ENCODE measurements around the gene TAOK1.

DNA sequence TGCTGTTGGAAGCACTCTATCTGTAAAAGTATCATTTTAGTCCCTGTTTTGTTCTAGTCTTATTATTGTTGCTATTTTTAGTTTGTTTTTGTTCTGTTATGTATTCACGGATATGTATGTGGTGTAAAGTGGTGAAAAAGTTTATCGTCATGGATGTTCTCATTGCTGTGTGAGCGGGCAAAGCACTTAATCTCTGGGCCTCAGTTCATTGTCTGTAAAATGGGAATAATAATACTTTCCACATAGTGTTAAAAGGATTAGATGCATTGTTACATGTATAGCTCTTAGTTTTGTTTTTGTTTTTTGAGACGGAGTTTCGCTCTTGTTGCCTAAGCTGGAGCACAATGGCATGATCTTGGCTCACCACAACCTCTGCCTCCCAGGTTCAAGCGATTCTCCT is 19.8 kb downstream of the TAOK1 start:
- TF ChIP-seq USF1 (CRISPR knock-in tag; IDR thresholded peaks at IDR 0.05) (no peak), ZNF449 (CRISPR knock-in tag; IDR thresholded peaks at IDR 0.05) (no peak), FOXM1 (IDR thresholded peaks at IDR 0.05; ENCODE audit: low read depth) (no peak), FOXM1 (CRISPR knock-in tag; IDR thresholded peaks at IDR 0.05; ENCODE audit: low read depth) (no peak), POLR2A (conservative IDR thresholded peaks at IDR 0.05) (no peak), TBP (optimal IDR thresholded peaks at IDR 0.05; ENCODE audit: low read depth, low read length) (no peak), ZNF274 (IDR thresholded peaks at IDR 0.05; ENCODE audit: borderline replicate concordance, low read depth, low read length) (no peak), CREM (IDR thresholded peaks at IDR 0.05; ENCODE audit: low read depth) (no peak), ADNP (tag; IDR thresholded peaks at IDR 0.05) (no peak), KAT2B (IDR thresholded peaks at IDR 0.05; ENCODE audit: low read depth, low read length) (no peak), MGA (IDR thresholded peaks at IDR 0.05) (no peak)
- TF ChIP-seq, protein P1, sequence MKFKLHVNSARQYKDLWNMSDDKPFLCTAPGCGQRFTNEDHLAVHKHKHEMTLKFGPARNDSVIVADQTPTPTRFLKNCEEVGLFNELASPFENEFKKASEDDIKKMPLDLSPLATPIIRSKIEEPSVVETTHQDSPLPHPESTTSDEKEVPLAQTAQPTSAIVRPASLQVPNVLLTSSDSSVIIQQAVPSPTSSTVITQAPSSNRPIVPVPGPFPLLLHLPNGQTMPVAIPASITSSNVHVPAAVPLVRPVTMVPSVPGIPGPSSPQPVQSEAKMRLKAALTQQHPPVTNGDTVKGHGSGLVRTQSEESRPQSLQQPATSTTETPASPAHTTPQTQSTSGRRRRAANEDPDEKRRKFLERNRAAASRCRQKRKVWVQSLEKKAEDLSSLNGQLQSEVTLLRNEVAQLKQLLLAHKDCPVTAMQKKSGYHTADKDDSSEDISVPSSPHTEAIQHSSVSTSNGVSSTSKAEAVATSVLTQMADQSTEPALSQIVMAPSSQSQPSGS (CRISPR knock-in tag; IDR thresholded peaks at IDR 0.05) = no peak

Data from K562 (cell line).